Esophagus muscularis mucosa (tissue), 4 donors: ENCODE data around the gene AK5. TPM values are rescaled to one million over a fixed set of nuclear protein-coding genes. Genes with fewer than 3 reads are reported as not detected.

Source experiments
- DNase-seq: peaks from one replicate; pipeline ENCODE4 v3.0.0-alpha.2; 2017; ENCODE audit errors: extremely low spot score
- H3K27ac ChIP-seq, 4 donors: fragments of 200-600 bp; sonication (generic); replicated peaks in 1 of 4; 1 replicate in 3 of 4; 2 replicates in 1 of 4; pipeline ENCODE4 v1.5.1; 2016 to 2019; ENCODE audit warnings: mild to moderate bottlenecking in 1 of 4
- H3K27me3 ChIP-seq, 4 donors: fragments of 200-600 bp; sonication (generic); one replicate each; pipeline versions ENCODE4 v1.5.1 to v1.6.0; 2016 to 2019
- H3K36me3 ChIP-seq, 4 donors: fragments of 200-600 bp; sonication (generic); one replicate each; pipeline ENCODE4 v1.5.1; 2016 to 2019
- H3K4me1 ChIP-seq, 4 donors: fragments of 200-600 bp; sonication (generic); one replicate each; pipeline ENCODE4 v1.5.1; 2016 to 2019
- H3K4me3 ChIP-seq, 4 donors: fragments of 200-600 bp; sonication (generic); 1 replicate in 2 of 4; 2 replicates in 2 of 4; pipeline ENCODE4 v1.5.1; 2016 to 2019; ENCODE audit warnings: mild to moderate bottlenecking in 4 of 4, moderate library complexity in 1 of 4
- H3K9me3 ChIP-seq, 4 donors: fragments of 200-600 bp; sonication (generic); 1 replicate in 3 of 4; 2 replicates in 1 of 4; pipeline ENCODE4 v1.5.1; 2016 to 2019
- EP300 ChIP-seq: sonication (generic); formaldehyde crosslinking; IDR thresholded peaks from one replicate; pipeline ENCODE4 v1.6.1; 2017; ENCODE audit warnings: antibody characterized with exemption
- POLR2A ChIP-seq: fragments of 450-650 bp; IDR thresholded peaks from one replicate; pipeline ENCODE4 v1.6.1; 2017; ENCODE audit warnings: antibody characterized with exemption, moderate library complexity, mild to moderate bottlenecking, low read depth
- POLR2AphosphoS5 ChIP-seq, 2 donors: sonication (generic); formaldehyde crosslinking; IDR thresholded peaks; one replicate each; pipeline ENCODE4 v1.6.1; 2017; ENCODE audit warnings: antibody characterized with exemption in 2 of 2
- WGBS: methylation state at CpG from one replicate; pipeline ENCODE4 v1.1.5; 2018; 5-methylcytosine and 5-hydroxymethylcytosine counted together
- intact Hi-C: fragments of 100-400 bp; cut with DNase I; formaldehyde crosslinking; loops from one replicate; pipeline ENCODE4 v1.15.1; 2023
- total RNA-seq, 4 donors: library from RNA; depleted of rRNA; stranded (reverse); fragments of >200 nt; gene quantifications; one replicate each; pipeline versions ENCODE4 v1.1.0 to v1.2.1, GENCODE V29; 2016
- TF ChIP-seq, protein P1 (sequence below), 3 experiments: fragments of 200-600 bp in 2 of 3; fragments of 450-650 bp in 1 of 3; sonication (generic) in 2 of 3; IDR thresholded peaks; one replicate each; pipeline ENCODE4 v1.5.1; 2017 to 2019; ENCODE audit warnings: antibody characterized with exemption in 3 of 3, mild to moderate bottlenecking in 2 of 3, moderate library complexity in 1 of 3

AK5 gene
- total RNA-seq, 4 donors from 2014 or later = 0.97 to 2.5 (median 2.0) TPM

DNA sequence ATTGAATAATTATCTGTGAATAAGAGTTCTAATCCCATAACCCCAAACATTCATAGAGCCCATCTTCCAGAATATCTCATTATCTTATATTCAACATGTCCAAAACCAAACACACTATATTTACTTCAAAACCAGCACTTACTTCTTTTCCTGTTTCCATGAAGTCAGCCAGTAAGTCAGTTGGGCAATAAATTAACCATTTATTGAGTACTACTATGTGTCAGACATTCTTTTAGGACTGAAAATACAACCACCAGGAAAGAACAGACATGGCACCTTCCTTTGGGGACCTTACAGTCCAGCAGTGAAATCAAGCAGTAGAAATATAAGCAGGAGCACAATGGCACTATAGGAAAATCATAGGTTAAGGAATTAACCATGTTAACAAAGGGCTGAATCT lies 8.8 kb downstream of the AK5 start:
- no peak for TF ChIP-seq POLR2A
- TF ChIP-seq, protein P1, sequence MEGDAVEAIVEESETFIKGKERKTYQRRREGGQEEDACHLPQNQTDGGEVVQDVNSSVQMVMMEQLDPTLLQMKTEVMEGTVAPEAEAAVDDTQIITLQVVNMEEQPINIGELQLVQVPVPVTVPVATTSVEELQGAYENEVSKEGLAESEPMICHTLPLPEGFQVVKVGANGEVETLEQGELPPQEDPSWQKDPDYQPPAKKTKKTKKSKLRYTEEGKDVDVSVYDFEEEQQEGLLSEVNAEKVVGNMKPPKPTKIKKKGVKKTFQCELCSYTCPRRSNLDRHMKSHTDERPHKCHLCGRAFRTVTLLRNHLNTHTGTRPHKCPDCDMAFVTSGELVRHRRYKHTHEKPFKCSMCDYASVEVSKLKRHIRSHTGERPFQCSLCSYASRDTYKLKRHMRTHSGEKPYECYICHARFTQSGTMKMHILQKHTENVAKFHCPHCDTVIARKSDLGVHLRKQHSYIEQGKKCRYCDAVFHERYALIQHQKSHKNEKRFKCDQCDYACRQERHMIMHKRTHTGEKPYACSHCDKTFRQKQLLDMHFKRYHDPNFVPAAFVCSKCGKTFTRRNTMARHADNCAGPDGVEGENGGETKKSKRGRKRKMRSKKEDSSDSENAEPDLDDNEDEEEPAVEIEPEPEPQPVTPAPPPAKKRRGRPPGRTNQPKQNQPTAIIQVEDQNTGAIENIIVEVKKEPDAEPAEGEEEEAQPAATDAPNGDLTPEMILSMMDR (IDR thresholded peaks at IDR 0.05) = no peak
- no peak for TF ChIP-seq EP300
- no peak for TF ChIP-seq POLR2AphosphoS5 (IDR thresholded peaks at IDR 0.05)
- Histone ChIP-seq H3K36me3 (no peaks in the 10 kb centered on the region), H3K4me3 (no peak overlapping the region), H3K9me3 (no peaks in the 10 kb centered on the region), H3K4me1 (no peaks in the 10 kb centered on the region), H3K27ac (no peak overlapping the region), H3K27me3 (peaks cover 0 to 2% (median 0%) of the 10 kb centered on the region in 4 donors)
- intact Hi-C loops = no loop called here
- DNase-seq = no peak

DNA sequence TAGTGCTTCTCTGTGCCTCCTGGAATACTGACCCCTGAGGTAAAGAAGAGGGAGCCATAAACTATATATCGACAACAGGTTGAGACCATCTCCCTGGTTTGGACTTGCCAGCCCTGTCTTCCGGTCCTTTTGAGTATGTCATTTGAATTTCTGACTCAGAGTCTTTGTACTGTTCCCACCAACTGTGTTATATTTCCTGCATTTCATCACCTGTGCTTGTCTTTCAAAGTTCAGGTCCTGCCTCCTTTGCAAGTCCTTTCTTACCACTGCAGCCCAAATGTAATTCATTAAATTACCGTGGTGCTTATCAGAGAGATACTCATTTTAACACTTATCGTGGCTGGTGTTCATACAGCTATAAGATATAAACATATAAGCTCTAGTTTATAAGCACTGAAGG lies 10.7 kb downstream of the AK5 start:
- H3K4me3 ChIP-seq = no peak overlapping the region
- H3K9me3 ChIP-seq = no peaks in the 10 kb centered on the region
- H3K36me3 ChIP-seq = no peaks in the 10 kb centered on the region
- WGBS = 80% methylated on average over 4 of the region's 4 CpGs
- no peaks in the 10 kb centered on the region for H3K27me3 ChIP-seq
- no peak overlapping the region for H3K27ac ChIP-seq
- intact Hi-C loops = no loop called here
- TF ChIP-seq POLR2AphosphoS5 (IDR thresholded peaks at IDR 0.05) (no peak), POLR2A (no peak), EP300 (no peak)
- TF ChIP-seq, protein P1 (IDR thresholded peaks at IDR 0.05) = no peak
- DNase-seq = no peak
- no peaks in the 10 kb centered on the region for H3K4me1 ChIP-seq

GRCh38 chr1:77300566-77300965 lies 18.7 kb downstream of the AK5 start:
- Histone ChIP-seq H3K4me1 (no peaks in the 10 kb centered on the region), H3K27me3 (no peaks in the 10 kb centered on the region), H3K36me3 (no peaks in the 10 kb centered on the region), H3K27ac (no peak overlapping the region), H3K9me3 (no peaks in the 10 kb centered on the region), H3K4me3 (no peak overlapping the region)
- DNase-seq = no peak
- TF ChIP-seq POLR2AphosphoS5 (IDR thresholded peaks at IDR 0.05) (no peak), POLR2A (no peak), EP300 (no peak)
- TF ChIP-seq, protein P1 (IDR thresholded peaks at IDR 0.05) = no peak
- WGBS = 95% methylated on average over 1 of the region's 1 CpG
- intact Hi-C loops = no loop called here

GRCh38 chr1:77303387-77303786 lies 21.6 kb downstream of the AK5 start:
- TF ChIP-seq POLR2AphosphoS5 (IDR thresholded peaks at IDR 0.05) (no peak), POLR2A (no peak), EP300 (no peak)
- TF ChIP-seq, protein P1 (IDR thresholded peaks at IDR 0.05) = no peak
- Histone ChIP-seq H3K9me3 (no peaks in the 10 kb centered on the region), H3K27ac (no peak overlapping the region), H3K4me3 (no peak overlapping the region), H3K4me1 (no peaks in the 10 kb centered on the region), H3K36me3 (no peaks in the 10 kb centered on the region), H3K27me3 (no peaks in the 10 kb centered on the region)
- WGBS = 64% methylated on average over 3 of the region's 3 CpGs
- intact Hi-C loops = no loop called here
- no peak for DNase-seq

DNA sequence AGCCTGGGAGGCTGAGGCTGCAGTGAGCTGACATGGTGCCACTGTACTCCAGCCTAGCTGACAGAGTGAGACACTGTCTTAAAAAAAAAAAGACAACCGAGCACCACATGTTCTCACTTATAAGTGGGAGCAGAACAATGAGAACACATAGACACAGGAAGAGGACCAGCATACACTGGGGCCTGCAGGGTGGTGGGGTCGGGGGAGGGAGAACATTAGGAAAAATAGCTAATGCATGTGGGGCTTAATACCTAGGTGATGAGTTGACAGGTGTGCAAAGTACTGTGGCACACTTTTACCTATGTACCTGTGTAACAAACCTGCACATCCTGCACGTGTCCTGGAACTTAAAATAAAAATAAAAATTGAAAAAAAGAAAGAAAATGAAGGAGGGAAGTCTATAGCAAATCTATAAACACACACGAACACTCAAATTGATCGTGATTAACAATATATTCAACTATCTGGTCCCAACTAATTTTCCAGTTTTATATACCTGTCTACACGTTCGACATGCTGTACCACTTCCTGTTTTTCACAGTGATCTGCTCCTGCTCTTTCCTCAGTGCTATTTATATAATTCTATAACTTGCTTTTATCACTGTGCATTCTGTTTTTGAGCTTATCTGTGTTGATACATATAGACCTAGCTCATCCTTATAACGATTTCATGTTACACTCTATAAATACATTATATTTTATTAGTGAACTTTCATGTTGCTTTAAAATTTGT lies 27.2 kb downstream of the AK5 start:
- 58% methylated on average over 8 of the region's 8 CpGs for WGBS
- Histone ChIP-seq H3K4me3 (no peak overlapping the region), H3K36me3 (no peaks in the 10 kb centered on the region), H3K9me3 (no peaks in the 10 kb centered on the region), H3K4me1 (no peaks in the 10 kb centered on the region), H3K27me3 (no peaks in the 10 kb centered on the region), H3K27ac (no peak overlapping the region)
- no peak for DNase-seq
- TF ChIP-seq EP300 = no peak
- TF ChIP-seq, protein P1 (IDR thresholded peaks at IDR 0.05) = no peak
- no peak for TF ChIP-seq POLR2A
- TF ChIP-seq POLR2AphosphoS5 (IDR thresholded peaks at IDR 0.05) = no peak
- intact Hi-C loops = no loop called here
